ENCODE data around the gene HSD3B2.

- TF ChIP-seq USF2 (IDR thresholded peaks at IDR 0.05; ENCODE audit: low read length) (no peak), HDAC2 (IDR thresholded peaks at IDR 0.05; ENCODE audit: borderline replicate concordance in 1 of 2, low read depth in 2 of 2, low read length in 2 of 2) (no peak), CTCF (IDR thresholded peaks at IDR 0.05; ENCODE audit: control extremely low read depth in 1 of 3, insufficient read depth in 1 of 3, low read depth in 1 of 3, low read length in 3 of 3) (no peak)
These were observed 4.2 kb downstream of the HSD3B2 start for GRCh38 chr1:119419109-119419508.

All from H1 (cell line).